Left renal cortex interstitium (tissue), 4 donors: ENCODE measurements around the gene LHX5. TPM values are rescaled to one million over a fixed set of nuclear protein-coding genes. Genes with fewer than 3 reads are reported as not detected.

ENCODE experiments used
- DNase-seq, 4 donors: peaks; one replicate each; pipeline ENCODE4 v3.0.0-alpha.2; 2013; ENCODE audit warnings: low read depth in 4 of 4, low spot score in 2 of 4, missing footprints in 1 of 4
- polyA plus RNA-seq, 4 donors: library from polyadenylated mRNA; unstranded; fragments of 120-200 nt; gene quantifications; one replicate each; pipeline ENCODE4 v1.2.1, GENCODE V29; 2013; ENCODE audit not compliant: insufficient read length in 4 of 4

The LHX5 gene
- polyA plus RNA-seq, 4 donors = 0.03 TPM; not detected in 3

DNA sequence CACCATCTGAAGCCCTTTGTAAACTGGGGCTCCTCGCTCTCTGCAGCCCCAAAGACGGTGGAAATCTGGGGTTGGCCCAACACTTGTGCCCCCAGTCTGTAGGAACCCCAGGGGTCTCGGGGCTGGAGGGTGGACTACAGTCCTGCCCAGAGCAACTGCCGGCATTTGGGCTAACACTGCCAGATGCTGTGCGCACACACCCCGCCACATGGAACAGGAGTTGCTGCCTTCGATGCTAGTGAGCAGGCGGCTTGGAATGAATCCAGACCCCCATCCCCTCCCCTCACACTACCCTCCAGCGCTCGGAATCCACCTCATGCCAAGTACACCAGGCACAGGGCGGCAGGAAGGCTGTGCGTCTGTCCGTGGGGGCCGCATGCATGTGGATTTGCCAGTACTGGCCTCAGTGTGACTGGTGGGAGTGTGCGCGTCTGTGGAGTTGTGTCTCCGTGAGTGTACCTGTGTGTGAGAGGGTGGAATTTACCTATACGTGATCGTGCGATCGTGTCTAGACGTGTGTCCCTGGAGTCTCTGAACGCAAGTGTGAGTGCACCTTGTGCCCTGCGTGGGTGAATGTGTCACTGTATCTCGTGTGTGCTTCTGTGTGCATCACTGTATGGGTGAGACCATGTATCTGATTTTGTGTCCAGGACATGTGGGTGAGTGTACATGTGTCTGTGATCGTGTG, 5.1 kb downstream of the LHX5 start:
- DNase-seq = no peak

DNA sequence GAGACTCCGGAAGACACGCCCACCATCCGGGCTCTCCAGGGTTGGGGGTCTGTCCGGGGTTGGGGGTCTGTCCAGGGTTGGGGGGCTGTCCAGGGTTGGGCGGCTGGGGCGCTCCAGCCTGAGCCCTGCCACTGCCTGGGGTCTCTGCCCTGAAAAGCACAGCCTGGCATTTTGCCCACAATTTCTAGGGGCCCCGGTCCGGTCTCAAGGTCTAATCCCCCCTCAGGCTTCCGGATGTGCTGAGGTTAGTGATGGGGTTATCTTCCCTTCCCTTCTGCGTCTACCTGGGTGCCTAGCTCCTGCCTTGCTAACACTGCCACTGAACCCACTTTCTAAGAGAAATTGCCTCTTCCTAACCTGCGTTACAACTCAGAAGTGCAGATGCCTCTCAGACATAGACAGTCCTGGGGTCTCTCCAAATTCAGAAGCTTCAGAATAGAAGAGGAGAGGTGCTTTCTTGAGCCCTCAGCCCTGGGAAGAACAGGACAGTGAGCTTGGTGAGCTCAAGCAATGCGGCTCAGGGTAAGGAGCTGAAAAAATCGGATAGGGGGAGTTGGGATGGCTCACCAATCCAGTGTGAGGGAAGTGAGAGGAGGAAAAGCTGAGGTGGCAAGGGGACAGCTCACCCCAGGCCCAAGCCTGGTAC, 5.7 kb downstream of the LHX5 start:
- DNase-seq = no peak

DNA sequence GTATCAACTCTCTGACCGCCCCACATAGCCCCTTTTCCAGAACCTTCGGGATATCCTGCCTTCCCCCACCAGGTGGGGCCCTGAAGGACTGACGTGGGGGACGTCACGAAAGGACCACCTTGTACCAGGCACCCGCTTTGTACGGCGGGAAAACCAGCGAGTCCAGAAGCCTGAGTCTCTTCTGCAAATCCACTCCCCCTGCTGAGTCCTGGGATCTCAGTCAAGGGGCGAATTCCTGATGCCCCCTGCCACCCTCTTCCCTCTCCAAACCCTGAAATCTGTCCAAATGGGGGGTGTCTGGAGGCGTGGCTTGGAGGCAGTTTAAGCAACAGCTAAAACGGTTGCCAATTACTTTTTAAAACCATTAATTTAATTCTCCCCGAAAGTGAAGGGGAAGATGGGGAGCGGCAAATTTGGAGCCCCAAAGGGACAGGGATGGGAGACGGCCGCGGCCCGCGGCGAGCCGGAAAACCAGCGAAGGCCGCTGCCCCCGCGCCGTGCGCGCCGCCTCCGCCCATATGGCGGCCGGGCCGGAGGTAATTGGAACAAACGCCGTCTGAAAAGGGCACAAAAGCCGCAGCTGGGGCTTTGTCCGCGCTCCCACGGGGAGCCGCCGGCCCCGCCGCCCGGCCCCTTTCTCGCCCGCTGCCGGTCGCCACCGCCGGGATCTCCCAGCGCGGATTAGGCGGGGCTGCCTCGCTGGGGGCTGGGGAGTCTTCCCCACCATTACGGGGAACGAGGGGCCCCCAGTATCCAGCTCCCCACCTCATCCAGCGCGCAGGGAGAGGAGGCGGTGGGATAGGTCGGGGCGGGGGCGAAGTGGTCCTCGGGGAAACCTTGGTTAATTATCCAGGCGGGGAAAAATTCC, 6.6 kb downstream of the LHX5 start:
- no peak for DNase-seq

DNA sequence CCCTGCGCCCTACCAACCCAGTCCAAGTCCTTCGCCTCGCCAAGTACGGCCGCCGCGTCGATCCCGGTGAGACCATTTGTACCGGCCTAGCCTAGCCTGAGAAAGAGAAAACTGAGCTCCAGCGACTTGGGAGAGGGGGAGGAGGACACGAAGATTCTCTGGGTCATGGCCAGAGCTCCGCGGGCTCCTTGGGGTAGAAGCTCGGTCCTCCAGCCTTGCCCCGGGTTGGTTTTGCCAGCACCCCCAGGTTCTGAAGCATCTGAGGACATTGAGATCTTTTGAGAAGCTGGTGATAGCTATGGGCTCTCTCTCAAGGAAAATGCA, 7.3 kb downstream of the LHX5 start:
- no peak for DNase-seq

DNA sequence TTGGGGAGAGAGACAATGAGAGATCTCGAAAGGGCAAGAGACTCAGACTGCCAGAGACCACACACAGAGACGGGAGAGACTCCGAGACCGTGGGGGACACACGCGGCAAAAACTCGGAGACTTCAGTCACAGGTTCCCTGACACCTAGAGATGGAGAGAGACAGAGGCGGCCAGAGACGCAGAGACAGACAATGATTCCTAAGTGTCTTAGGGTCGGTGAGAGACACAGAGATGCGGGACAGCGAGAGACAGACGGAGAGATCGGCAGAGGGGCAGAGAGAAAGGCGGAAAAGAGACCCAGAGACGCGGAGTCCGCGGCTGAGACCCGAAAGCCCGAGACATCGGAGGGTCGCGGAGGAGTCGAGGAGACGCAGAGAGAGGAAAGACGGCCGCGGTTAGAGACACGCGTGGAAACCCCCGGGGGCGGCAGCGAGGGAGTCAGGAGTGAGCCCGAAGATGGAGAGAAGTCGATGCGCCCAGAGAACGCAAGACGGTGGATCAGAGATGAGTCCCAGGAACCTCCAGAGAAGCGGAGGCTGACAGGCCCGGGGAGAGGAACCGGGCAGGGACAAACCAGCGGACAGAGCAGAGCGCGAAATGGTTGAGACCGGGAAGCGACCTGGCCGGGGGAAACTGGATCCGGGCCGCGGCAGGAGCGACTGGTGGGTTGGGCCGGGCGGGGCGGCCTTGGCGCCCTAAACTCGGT, 7.8 kb downstream of the LHX5 start:
- DNase-seq = no peak

DNA sequence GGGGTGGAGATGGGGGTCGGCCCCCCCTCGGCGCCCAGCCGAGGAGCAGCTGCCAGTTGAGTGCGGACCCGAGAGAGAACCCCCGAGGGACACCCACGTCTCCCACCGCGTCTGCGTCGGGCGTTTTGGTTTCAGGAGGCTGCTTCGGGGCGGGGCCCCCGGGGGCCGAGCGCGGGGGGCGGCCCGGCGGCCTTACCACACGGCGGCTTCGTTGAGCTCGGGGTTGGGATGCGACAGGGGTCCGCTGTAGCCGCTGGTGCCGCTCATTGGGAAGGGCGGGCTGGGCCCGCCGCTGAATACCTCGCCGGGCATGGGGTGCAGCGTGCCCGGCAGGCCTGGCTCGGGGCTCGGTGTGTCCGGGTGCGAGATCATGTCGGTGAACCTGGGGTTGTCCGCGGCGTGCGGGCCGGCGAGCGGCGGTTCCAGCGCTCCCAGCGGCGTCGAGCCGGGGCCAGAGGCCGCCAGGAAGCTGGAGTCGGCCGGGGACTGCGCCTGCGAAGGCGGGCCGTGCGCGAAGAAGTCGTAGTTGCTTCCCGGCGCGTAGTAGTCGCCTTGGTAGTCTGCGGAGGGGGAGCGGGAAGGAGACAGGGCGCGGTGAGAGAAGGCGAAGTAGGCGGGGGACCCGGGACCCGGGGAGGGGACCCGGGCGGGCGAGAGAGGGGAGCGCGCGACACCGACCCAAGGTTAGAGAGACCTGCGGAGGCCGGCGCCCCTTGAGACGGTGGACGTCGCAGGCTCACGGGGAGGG, 8.5 kb downstream of the LHX5 start:
- no peak for DNase-seq

DNA sequence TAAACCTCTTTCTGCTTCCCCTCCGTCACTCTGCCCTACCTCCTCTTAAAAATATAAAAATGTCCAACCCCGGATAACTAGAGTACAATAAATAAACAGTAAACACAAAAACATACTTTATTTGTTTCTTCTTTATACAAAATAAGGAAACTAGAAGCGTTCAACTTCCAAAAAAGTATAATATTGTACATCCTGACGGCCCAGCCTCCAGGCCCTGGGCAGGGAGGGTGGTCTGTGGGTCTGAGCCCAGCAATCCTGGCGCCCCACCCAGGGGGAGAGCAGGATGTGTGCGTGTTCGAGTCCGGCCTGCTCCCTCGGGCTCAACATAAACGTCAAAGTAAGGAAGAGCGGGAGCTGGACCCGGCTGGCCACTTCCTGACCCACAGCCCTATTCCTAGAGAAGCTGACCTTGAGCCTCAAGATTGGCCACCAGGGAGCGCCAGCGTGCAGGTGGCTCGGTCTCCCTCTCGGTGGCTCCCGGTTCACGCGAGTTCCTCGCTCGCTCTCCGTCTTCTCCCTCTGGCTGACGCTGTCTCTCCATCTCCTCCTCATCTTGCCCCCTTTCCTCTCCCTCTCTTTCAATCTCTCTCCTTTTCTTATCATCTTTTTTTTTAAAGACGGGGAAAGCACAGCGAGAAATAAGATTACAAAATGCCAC, 9.4 kb downstream of the LHX5 start:
- peak in 3 of 4 donors; percentile 53 to 66 (median 56) for DNase-seq

DNA sequence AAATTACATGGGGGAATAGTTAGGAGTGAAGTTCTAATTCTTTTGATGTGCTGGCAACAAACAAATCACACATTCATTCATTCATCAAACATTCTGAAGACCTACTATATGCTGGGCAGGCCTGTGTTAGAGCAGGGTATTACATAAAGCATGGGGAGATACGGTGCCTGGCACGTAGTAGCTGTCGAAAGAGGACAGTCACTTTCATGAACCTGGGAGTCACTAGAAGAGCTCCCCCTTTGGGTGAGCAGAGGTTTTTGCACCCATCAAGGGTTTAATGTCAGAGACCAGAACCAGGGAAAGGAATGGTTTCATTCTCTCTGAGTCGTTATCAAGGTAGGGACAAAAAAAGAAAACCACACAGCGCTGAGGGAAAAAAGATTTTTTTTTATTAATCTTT, 10.0 kb downstream of the LHX5 start:
- no peak for DNase-seq

DNA sequence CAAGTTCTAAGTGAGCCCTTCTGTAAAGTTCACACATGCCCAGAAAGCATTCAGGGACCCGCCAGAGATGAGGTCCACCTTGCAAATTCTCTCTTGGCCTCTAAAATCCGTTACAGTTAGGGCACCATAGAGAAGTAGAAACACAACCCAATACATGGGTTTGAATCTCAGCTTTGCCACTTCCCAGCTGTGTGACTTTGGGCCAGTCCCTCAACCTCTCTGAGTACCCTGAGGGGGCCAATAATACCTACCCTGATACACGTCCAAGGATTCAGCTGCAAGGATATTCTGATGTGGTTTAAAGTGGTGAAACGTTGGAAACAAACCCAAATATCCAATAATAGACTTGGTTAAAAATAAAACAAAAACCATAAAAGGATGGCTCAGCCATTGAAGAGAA, 11.7 kb downstream of the LHX5 start:
- DNase-seq = no peak

DNA sequence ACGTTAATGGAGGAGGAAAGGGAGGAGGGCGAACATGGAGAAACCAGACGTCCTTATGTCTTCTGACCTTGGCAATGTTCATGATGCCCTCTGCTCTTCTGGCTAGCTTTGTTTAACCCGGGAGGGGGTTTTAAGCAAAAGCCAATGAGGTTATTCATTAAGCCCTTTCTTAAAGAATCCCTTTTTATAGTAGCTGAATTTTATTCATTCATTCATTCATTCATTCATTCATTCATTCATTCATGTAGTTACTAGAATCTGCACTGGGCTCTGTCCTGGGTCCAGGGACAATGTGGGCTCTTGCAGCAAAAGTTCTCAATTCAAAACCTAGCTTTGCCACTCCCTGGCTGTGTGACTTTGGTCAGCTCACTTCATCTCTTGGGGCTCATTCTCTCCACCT, 14.0 kb downstream of the LHX5 start:
- no peak for DNase-seq

DNA sequence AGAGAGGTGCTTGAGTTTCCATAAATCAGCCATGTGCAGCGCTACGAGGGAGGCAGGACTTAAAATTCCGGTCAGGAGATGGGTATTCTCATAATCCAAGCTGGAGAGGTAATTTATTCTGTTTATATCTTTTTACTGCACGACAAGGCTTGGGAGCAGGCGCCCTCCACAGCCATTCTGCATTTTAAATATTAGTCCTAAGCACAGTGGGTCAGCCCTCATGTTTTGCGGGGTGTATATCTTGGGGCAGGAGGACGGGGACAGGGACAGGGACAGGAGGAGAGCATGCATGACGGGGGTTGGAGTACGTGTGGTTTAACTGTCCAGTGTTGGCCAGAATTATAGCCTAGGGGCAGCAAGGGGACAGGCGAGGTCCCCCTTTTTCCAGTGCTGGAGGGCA, 14.5 kb downstream of the LHX5 start:
- DNase-seq = no peak

DNA sequence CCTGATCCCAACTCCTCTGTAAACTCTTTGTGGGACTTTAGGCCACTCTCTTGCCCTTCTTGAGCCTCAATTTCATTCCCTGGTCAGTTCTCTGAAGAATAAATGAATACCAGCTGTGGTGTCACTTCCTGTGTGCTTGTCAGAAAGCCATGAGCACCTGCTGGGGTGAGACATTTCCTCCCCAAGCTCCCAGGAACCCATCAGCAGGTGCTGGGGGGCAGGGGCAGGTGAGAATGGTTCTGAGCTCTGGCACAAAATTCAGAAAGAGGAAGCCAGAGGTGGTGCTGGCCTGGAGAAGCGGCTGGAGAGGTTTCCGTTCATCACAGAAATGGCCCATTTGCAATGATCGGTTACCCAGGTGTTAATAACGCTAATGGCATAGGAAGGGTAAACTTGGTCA, 14.9 kb downstream of the LHX5 start:
- no peak for DNase-seq

DNA sequence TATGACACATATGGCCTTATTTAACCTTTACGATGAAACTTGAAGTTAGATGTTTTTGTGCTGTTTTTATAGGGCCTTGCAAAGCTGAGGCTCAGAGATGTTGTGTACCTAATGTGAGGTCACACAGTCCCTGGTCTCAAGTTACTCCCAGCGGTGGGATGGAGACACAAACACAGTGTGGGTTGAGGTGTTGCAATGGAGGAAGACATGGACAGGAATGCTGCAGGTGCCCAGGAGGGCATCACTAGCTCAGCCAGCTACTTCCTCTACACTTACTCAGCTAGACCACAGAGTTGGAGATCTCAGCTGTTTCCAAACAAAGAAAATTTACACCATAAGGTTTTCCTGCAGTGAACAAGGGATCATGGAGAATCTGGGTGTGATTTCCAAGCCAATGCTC, 15.5 kb downstream of the LHX5 start:
- no peak for DNase-seq

DNA sequence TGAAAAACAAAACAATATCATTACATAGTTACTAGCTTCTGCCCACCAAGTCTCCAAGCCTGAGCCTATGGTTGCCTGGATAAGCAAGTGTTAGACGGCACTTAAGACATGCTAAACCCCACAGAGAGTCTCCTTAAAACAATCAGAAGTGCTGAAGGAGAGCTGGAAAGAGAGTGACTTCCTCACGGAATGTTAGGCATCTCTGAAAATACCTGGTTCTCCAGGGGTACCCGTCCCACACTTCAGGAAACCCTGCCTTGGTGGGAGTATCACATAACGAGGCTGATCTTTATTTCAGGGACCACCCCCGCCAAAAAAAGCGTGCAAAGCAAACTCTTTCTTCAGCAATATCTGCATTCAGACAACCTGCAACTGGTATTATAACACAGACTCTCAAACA, 18.3 kb downstream of the LHX5 start:
- no peak for DNase-seq

DNA sequence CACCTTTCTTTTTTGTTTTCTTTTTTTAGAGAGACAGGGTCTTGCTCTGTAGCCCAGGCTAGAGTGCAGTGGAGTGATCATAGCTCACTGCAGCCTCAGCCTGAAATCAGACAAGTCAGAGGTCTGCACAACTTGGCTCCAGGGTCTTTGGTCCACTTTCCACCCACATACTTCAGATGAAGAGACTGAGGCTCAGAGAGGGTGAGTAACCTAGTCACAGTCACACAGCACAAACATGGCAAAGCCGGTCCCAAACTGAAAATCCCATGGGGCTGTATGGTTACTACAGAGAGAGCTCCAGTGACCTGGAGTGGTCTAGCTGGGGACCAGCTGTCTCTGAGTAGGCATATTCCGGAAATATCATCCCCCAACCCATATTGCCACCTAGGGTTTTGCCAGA, 19.2 kb downstream of the LHX5 start:
- DNase-seq = no peak

DNA sequence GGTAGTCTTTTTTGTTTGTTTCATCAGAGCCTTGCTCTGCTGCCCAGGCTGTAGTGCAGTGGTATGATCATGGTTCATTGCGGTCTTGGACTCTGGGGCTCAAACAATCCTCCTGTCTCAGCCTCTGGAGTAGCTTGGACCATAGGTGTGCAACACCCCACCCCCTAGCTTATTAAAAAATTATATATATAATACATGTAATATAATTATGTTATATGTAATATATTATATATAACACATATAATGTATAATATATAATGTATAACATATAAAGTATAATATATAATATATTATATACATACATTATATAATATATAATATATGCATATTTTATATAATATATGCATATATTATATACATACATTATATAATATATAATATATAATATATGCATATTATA, 21.8 kb downstream of the LHX5 start:
- DNase-seq = no peak

DNA sequence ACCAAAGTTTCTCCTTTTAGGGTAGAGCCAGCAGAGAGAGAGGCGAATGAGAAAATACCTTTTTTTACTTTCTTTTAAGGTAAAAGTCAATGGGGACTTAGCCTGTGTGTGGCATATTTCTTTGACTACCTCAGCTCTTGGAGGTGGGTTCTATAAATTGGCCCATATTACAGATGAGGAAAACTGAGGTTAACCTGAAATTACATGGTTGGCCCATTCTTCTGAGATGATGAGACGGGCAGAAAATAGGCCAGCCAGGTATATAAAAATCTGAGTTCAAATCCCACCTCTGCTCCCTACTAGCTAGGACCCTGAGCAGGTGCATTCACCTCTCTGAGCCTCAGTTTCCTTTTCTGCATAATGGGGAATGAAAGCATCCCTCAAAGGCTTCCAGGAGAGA, 22.4 kb downstream of the LHX5 start:
- DNase-seq = no peak

DNA sequence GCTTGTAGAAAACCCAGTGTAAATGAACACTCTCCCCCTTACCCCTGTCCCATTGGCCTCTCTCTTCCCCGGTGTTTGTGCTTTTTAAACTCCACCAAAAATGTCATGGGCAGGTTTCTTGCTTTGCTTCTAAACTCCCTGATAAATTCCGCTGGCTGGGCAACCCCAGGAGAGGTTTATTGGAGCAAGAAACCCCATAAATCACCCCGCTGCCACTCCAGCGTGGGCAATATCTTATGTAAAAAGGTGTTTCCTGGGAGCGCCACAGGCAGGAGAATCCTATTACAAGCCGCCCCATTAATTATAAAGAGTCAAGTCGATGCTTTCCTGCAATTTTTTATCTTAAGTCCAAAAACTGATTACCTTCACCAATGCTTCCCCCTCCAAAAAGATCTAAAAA, 22.8 kb downstream of the LHX5 start:
- no peak for DNase-seq

DNA sequence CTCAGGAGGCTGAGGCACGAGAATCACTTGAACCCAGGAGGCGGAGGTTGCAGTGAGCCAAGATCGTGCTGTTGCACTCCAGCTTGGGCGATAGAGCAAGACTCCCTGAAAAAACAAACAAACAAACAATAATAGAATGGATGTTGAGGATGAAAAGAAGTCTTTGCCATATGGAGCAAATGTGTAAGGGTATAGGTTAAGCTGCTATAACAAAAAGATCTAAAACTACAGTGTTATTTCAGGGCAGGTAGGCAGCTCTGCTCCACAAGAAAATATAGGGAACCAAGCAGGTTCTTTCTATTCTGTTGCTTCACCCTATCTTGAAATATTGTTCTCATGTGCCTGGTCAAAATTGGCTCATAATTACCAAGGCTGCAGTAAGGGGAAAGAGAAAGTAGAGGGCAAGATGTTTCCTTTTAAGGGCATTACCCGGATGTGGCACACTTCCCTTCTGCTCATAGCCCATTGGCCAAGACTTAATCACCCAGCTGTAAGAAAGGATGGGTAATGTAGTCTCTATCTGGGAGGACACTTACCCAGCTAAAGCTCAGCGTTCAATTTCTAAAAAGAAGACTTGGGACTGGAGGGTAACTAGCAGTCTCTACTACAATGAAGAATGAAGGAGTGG, 26.0 kb downstream of the LHX5 start:
- DNase-seq = no peak
